Adrenal gland (tissue), 5 donors: ENCODE data around the gene UBL7.

Experiments used
- CTCF ChIP-seq, 6 experiments: fragments of 450-650 bp in 4 of 6; fragments of 200-600 bp in 2 of 6; sonication (generic) in 1 of 6; IDR thresholded peaks; 1 replicate in 5 of 6; 2 replicates in 1 of 6; pipeline versions ENCODE4 v1.5.1 to v1.8.0; 2016 to 2021; ENCODE audit warnings: antibody characterized with exemption in 6 of 6, mild to moderate bottlenecking in 2 of 6, moderate library complexity in 1 of 6
- POLR2A ChIP-seq, 2 donors: fragments of 450-650 bp; IDR thresholded peaks; one replicate each; pipeline ENCODE4 v1.6.1; 2017; ENCODE audit warnings: antibody characterized with exemption in 2 of 2, mild to moderate bottlenecking in 2 of 2, moderate library complexity in 1 of 2
- donor health status: DM: no; HTN: no; CAD: no.

- no peak for TF ChIP-seq POLR2A (IDR thresholded peaks at IDR 0.05)
- TF ChIP-seq CTCF (IDR thresholded peaks at IDR 0.05), result no peak
These were observed 39.4 kb upstream of the UBL7 start for GRCh38 chr15:74500401-74500800.
